ENCODE data around the gene PHPT1. TPM values are rescaled to one million over a fixed set of nuclear protein-coding genes. Genes with fewer than 3 reads are reported as not detected.

Gene PHPT1
- total RNA-seq, 1 donor from 2014 or later, result 215 TPM

- no peak overlapping the region for H3K4me3 Mint-ChIP-seq (ENCODE audit: unreplicated experiment)
- Histone ChIP-seq H4K20me1 (ENCODE audit: insufficient read depth, low read length) (peaks cover 11% of the 10 kb centered on the region), H3K27me3 (ENCODE audit: insufficient read depth, low read length) (no peaks in the 10 kb centered on the region), H3K9ac (ENCODE audit: low read length) (no peak overlapping the region), H3K27ac (ENCODE audit: low read depth, low read length) (no peak overlapping the region), H3K4me1 (ENCODE audit: insufficient read depth, low read length) (no peaks in the 10 kb centered on the region), H3K9me3 (ENCODE audit: insufficient read depth, low read depth, low read length) (no peaks in the 10 kb centered on the region), H3K4me3 (ENCODE audit: insufficient read depth, low read depth, low read length) (no peak overlapping the region), H3K4me2 (ENCODE audit: low read length) (no peak overlapping the region), H3K36me3 (ENCODE audit: insufficient read depth, low read length) (peaks cover 4% of the 10 kb centered on the region), H3K79me2 (ENCODE audit: insufficient read depth, low read length) (peaks cover under 1% of the 10 kb centered on the region), H2AFZ (ENCODE audit: low read depth, low read length) (no peak overlapping the region)
- no peak overlapping the region for H3K27ac Mint-ChIP-seq (ENCODE audit: unreplicated experiment)
- H3K4me1 Mint-ChIP-seq (ENCODE audit: low read depth, unreplicated experiment), result no peaks in the 10 kb centered on the region
- TF ChIP-seq CTCF (IDR thresholded peaks at IDR 0.05; ENCODE audit: insufficient read depth, low read depth, low read length) (no peak), EZH2 (IDR thresholded peaks at IDR 0.05; ENCODE audit: insufficient read depth, low read length) (no peak)
- FAIRE-seq (no peak), DNase-seq (ENCODE audit: low read depth) (no peak)
- peaks cover 5% of the 10 kb centered on the region for H3K36me3 Mint-ChIP-seq (ENCODE audit: low read depth, unreplicated experiment)
- no peaks in the 10 kb centered on the region for H3K9me3 Mint-ChIP-seq (ENCODE audit: unreplicated experiment)
- no peaks in the 10 kb centered on the region for H3K27me3 Mint-ChIP-seq (ENCODE audit: low read depth, unreplicated experiment)
These were observed 20.6 kb upstream of the PHPT1 start for GRCh38 chr9:136828474-136829140.

- no peaks in the 10 kb centered on the region for H3K4me1 ChIP-seq (ENCODE audit: insufficient read depth, low read length)
- H4K20me1 ChIP-seq (ENCODE audit: insufficient read depth, low read length), result peaks cover 9% of the 10 kb centered on the region
- Mint-ChIP-seq H3K4me1 (ENCODE audit: low read depth, unreplicated experiment) (no peaks in the 10 kb centered on the region), H3K27me3 (ENCODE audit: low read depth, unreplicated experiment) (no peaks in the 10 kb centered on the region), H3K27ac (ENCODE audit: unreplicated experiment) (no peak overlapping the region), H3K36me3 (ENCODE audit: low read depth, unreplicated experiment) (peaks cover 8% of the 10 kb centered on the region), H3K9me3 (ENCODE audit: unreplicated experiment) (no peaks in the 10 kb centered on the region), H3K4me3 (ENCODE audit: unreplicated experiment) (peak overlapping the region; percentile 20)
- peaks cover 4% of the 10 kb centered on the region for H3K36me3 ChIP-seq (ENCODE audit: insufficient read depth, low read length)
- H3K4me3 ChIP-seq (ENCODE audit: insufficient read depth, low read depth, low read length), result no peak overlapping the region
- DNase-seq (ENCODE audit: low read depth) (no peak), FAIRE-seq (no peak)
- TF ChIP-seq EZH2 (IDR thresholded peaks at IDR 0.05; ENCODE audit: insufficient read depth, low read length), result no peak
- no peak for TF ChIP-seq CTCF (IDR thresholded peaks at IDR 0.05; ENCODE audit: insufficient read depth, low read depth, low read length)
- no peak overlapping the region for H3K27ac ChIP-seq (ENCODE audit: low read depth, low read length)
- no peaks in the 10 kb centered on the region for H3K9me3 ChIP-seq (ENCODE audit: insufficient read depth, low read depth, low read length)
- H3K79me2 ChIP-seq (ENCODE audit: insufficient read depth, low read length), result no peaks in the 10 kb centered on the region
- no peak overlapping the region for H3K9ac ChIP-seq (ENCODE audit: low read length)
- no peak overlapping the region for H2AFZ ChIP-seq (ENCODE audit: low read depth, low read length)
- no peak overlapping the region for H3K4me2 ChIP-seq (ENCODE audit: low read length)
- H3K27me3 ChIP-seq (ENCODE audit: insufficient read depth, low read length), result no peaks in the 10 kb centered on the region
These were observed 19.8 kb upstream of the PHPT1 start for GRCh38 chr9:136829412-136829811.

Data from astrocyte (in vitro differentiated cells and primary cell).